NCI-H2171 (cell line): Measurements from ENCODE around the gene LSM12.
"Not testable (repeated sequence)": the region's sequence is repeated elsewhere in the genome, so short reads cannot be mapped to it uniquely, and the experiment has no call there.

Experiments used
- DNase-seq: peaks from one replicate; lab custom pipeline; 2025; lab: John Stamatoyannopoulos, UW

LSM12 gene

GRCh38 chr17:44076716-44077594 is 10.5 kb upstream of the LSM12 start:
- DNase-seq, result no peak

GRCh38 chr17:44075598-44076293 is 9.3 kb upstream of the LSM12 start:
- no peak for DNase-seq

GRCh38 chr17:44074911-44075285 is 8.4 kb upstream of the LSM12 start:
- no peak for DNase-seq

GRCh38 chr17:44074231-44074910 is 7.9 kb upstream of the LSM12 start:
- no peak for DNase-seq

GRCh38 chr17:44071772-44072171 is 5.3 kb upstream of the LSM12 start:
- no peak for DNase-seq

GRCh38 chr17:44071198-44071520 is 4.7 kb upstream of the LSM12 start:
- DNase-seq, result no peak

GRCh38 chr17:44070455-44071197 is 4.2 kb upstream of the LSM12 start, which contains the start of gene G6PC3:
G6PC3 (plus strand) TSS chr17:44070735; CDS start chr17:44070966, 231 bp downstream.
- DNase-seq, result peak; percentile 88

GRCh38 chr17:44069974-44070454 is 3.5 kb upstream of the LSM12 start:
- DNase-seq, result no peak

GRCh38 chr17:44067545-44067940 is 1.1 kb upstream of the LSM12 start:
- DNase-seq, result no peak

GRCh38 chr17:44065668-44066203 is 735 bp downstream of the LSM12 start:
- no peak for DNase-seq

GRCh38 chr17:44063704-44064639 is 2.5 kb downstream of the LSM12 start:
- DNase-seq, result no peak

GRCh38 chr17:44062871-44063270 is 3.6 kb downstream of the LSM12 start:
- no peak for DNase-seq

GRCh38 chr17:44061446-44061845 is 5.0 kb downstream of the LSM12 start:
- no peak for DNase-seq

GRCh38 chr17:44059101-44059892 is 7.2 kb downstream of the LSM12 start:
- DNase-seq, result no peak

GRCh38 chr17:44053125-44053872 is 13.2 kb downstream of the LSM12 start:
- no peak for DNase-seq

GRCh38 chr17:44049294-44050060 is 17.0 kb downstream of the LSM12 start:
- DNase-seq, result no peak

- not testable (repeated sequence) for DNase-seq
Observed at GRCh38 chr17:44046893-44047292, 19.6 kb downstream of the LSM12 start.

- no peak for DNase-seq
Observed at GRCh38 chr17:44045486-44045885, 21.0 kb downstream of the LSM12 start.
